Mucosa of descending colon (tissue), 3 donors: ENCODE measurements around the gene NECAB3. TPM values are rescaled to one million over a fixed set of nuclear protein-coding genes. Genes with fewer than 3 reads are reported as not detected.

ENCODE experiments used
- ATAC-seq: fragments of 200-7000 bp; cut with Tn5 transposase; one replicate; pipeline ENCODE4 v1.9.1; 2020; ENCODE audit warnings: mild to moderate bottlenecking, moderate library complexity
- DNase-seq, 3 donors: peaks; one replicate each; pipeline ENCODE4 v3.0.0-alpha.2; 2020
- H3K36me3 ChIP-seq: fragments of 200-600 bp; one replicate; pipeline ENCODE4 v1.8.0; 2021; ENCODE audit warnings: low read depth, mild to moderate bottlenecking
- H3K4me1 ChIP-seq: fragments of 200-600 bp; one replicate; pipeline ENCODE4 v1.8.0; 2021; ENCODE audit warnings: low read depth, mild to moderate bottlenecking
- H3K4me3 ChIP-seq: fragments of 200-600 bp; one replicate; pipeline ENCODE4 v1.8.0; 2021; ENCODE audit warnings: mild to moderate bottlenecking
- H3K9me3 ChIP-seq: fragments of 200-600 bp; one replicate; pipeline ENCODE4 v1.8.0; 2021; ENCODE audit warnings: mild to moderate bottlenecking
- CTCF ChIP-seq: fragments of 200-600 bp; IDR thresholded peaks from one replicate; pipeline ENCODE4 v1.8.0; 2022; ENCODE audit warnings: antibody characterized with exemption, mild to moderate bottlenecking
- intact Hi-C, 2 donors: fragments of 100-400 bp; cut with DNase I in 1 of 2; cut with micrococcal nuclease in 1 of 2; formaldehyde crosslinking; loops; one replicate each; pipeline versions ENCODE4 v1.11.0 to v1.11.1; 2022; cut with DNase I, micrococcal nuclease
- total RNA-seq, 3 donors: library from RNA; stranded (reverse); fragmentation: NEBNext Ultra II Directional in 2 of 3; extraction: Animal tissue kit (Norgen Biotek cat#: 25700) in 2 of 3; gene quantifications; one replicate each; pipeline versions ENCODE4 v1.2.1 to v1.2.4, GENCODE V29; 2021 to 2023
- donor health status: DM: no; HTN: no; CAD: no; lungs with moderate emphysema.
- donor health status: DM: no; HTN: no; CAD: no.
- donor health status: DM: no; HTN: yes; CAD: no.

The NECAB3 gene
- total RNA-seq, 3 donors from 2014 or later, result 50.7 to 55.7 (median 51.7) TPM

DNA sequence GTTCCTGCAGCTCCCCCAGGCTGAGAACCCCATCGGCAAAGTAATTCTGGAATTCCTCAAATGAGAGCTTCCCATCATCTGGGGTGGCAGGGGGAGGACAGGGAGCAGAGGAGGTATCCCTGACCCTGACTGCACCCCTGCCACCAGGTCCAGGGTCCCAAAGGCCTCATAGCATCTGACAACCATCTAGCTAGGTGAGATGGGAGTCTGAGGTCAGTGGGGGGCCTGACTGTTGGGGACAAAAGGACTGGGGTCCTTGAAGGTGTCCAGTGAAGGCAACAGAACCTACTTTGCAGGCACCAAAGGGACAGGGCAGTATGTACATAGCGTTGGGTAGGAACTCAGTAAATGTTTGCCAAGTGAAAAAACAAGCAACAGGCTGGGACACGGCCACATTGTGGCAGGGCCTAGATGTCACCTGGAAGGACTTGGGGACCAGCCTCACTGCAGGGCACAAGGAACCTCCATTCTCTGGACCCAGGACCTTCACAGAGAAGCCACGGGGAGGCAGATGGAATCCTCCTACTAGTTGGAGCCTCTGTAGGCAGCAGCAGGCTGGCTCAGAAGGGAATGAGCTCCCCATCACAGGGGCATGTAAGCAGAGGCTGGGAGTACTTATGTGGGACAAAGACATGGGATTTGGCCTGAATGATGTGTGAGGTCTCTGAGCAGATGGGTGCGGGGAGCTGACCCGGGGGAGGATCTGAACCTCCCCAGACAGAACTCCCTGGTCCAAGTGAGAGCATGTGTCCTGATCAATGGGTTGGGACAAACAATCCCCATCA lies 3.3 kb downstream of the NECAB3 start:
- no peak overlapping the region for H3K4me3 ChIP-seq
- DNase-seq (peak in 1 of 3 donors; percentile 25), ATAC-seq (no peak)
- no peak for TF ChIP-seq CTCF
- H3K36me3 ChIP-seq, result no peaks in the 10 kb centered on the region
- intact Hi-C loops, result no loop called here
- no peaks in the 10 kb centered on the region for H3K9me3 ChIP-seq
- peaks cover 39% of the 10 kb centered on the region for H3K4me1 ChIP-seq

DNA sequence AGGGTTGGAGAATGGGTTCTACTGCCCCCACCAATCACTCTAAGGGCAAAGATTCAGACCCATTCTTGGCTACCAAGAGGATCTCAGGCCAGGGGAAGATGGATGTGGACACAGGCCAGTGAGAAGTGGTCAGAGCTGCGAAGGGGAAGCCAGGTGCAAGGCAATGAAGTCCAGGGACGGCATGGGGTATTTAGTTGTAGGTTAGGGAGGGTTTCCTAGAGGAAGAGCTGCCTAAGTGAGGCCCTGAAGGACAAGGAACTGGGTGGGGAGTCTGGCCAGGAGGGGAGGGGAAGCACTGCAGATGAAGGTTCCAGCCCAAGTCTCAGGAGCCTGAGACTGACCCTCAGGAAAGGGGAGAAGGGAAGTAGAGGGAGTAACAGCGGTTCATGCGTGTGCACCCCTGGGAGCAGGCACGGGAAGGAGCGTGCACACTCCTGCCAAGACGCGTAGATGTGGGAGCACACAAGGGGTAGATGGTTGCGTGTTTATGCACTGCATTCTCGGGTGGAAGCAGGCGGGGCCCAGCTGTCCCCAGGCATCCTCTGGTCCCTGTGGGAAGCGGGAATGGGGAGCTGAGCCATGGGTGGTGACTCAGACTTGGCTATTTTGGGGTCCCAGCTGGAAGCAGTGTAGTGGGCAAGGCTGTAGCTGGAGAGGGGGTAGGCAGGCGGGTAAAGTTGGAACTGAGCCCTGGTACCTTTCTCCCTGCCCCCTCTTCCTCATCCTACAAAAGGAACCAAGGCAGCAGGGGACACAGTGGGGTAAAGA lies 4.2 kb downstream of the NECAB3 start:
- ATAC-seq, result no peak
- TF ChIP-seq CTCF, result no peak
- H3K4me3 ChIP-seq, result no peak overlapping the region
- H3K9me3 ChIP-seq, result no peaks in the 10 kb centered on the region
- DNase-seq, result peak in 1 of 3 donors; percentile 43
- H3K4me1 ChIP-seq, result peaks cover 35% of the 10 kb centered on the region
- no peaks in the 10 kb centered on the region for H3K36me3 ChIP-seq
- intact Hi-C loops, result no loop called here

DNA sequence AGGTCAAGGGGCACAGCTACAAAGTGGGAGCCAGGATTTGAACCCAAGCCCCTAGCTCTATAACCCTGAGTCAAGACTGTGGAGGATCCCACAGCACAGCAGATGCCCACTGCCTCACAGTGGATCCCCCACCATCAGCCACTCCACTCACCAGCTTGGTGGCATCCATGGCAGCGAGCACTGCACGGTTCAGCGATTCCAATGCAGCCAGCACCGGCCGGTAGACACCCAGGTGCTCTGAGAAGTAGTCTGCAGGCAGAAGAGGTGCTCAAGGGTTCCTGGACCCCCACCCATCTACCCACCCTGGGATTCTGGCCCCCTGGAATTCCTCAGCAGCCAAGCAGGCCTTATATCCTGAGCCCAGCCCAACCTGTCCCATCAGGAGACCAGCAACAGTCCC lies 5.0 kb downstream of the NECAB3 start:
- H3K4me3 ChIP-seq, result no peak overlapping the region
- DNase-seq, result no peak
- intact Hi-C loops, result no loop called here
- H3K9me3 ChIP-seq, result no peaks in the 10 kb centered on the region
- TF ChIP-seq CTCF, result no peak
- no peak for ATAC-seq
- peaks cover 32% of the 10 kb centered on the region for H3K4me1 ChIP-seq
- H3K36me3 ChIP-seq, result no peaks in the 10 kb centered on the region

- no peak overlapping the region for H3K4me3 ChIP-seq
- no peaks in the 10 kb centered on the region for H3K9me3 ChIP-seq
- TF ChIP-seq CTCF, result no peak
- no peaks in the 10 kb centered on the region for H3K36me3 ChIP-seq
- intact Hi-C loops, result no loop called here
- peaks cover 37% of the 10 kb centered on the region for H3K4me1 ChIP-seq
- no peak for ATAC-seq
- DNase-seq, result peak in 1 of 3 donors; percentile 47
Measured at GRCh38 chr20:33668466-33669155, 5.6 kb downstream of the NECAB3 start.

- peak overlapping the region; percentile 4 for H3K4me3 ChIP-seq
- H3K4me1 ChIP-seq, result peaks cover 31% of the 10 kb centered on the region
- DNase-seq, result peak; percentile 85 to 91 (median 90)
- no peaks in the 10 kb centered on the region for H3K9me3 ChIP-seq
- ATAC-seq, result peak; percentile 71
- H3K36me3 ChIP-seq, result no peaks in the 10 kb centered on the region
- peak; percentile 80 for TF ChIP-seq CTCF
- intact Hi-C loops, result no loop called here
Measured at GRCh38 chr20:33667676-33668465, 6.4 kb downstream of the NECAB3 start.
